Medulla oblongata (tissue), 1 donor: ENCODE results near the gene LRRC19.

ENCODE experiments used
- DNase-seq: peaks from one replicate; pipeline ENCODE4 v3.0.0-alpha.2; 2015; ENCODE audit errors: extremely low spot score

Gene LRRC19, protein sequence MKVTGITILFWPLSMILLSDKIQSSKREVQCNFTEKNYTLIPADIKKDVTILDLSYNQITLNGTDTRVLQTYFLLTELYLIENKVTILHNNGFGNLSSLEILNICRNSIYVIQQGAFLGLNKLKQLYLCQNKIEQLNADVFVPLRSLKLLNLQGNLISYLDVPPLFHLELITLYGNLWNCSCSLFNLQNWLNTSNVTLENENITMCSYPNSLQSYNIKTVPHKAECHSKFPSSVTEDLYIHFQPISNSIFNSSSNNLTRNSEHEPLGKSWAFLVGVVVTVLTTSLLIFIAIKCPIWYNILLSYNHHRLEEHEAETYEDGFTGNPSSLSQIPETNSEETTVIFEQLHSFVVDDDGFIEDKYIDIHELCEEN

DNA sequence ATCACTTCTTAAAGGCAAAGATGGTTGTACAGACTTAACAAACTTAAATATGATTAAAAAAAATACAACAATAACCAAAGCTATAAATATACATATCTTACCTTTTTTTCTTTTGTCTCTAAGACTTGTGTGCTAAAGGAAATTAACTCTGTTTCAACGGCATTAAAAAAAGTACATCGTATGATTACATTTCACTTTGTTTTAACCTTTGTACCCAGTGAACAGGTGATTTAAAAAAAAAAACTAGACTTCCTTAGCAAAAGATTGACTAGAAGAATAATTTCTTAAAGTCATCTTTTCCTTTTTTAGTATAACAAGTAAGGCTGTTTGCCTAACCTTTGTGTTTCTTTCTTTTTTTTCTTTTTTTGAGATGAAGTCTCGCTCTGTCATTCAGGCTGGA, at the start of gene LRRC19:
TSS of gene LRRC19 (minus strand) at position 182 of the 400 bp plus-strand sequence. CDS start 5,978 bp downstream, outside the sequence.
- DNase-seq, result no peak

- no peak for DNase-seq
Observed at GRCh38 chr9:27054841-27055240, 49.4 kb upstream of the LRRC19 start.

DNA sequence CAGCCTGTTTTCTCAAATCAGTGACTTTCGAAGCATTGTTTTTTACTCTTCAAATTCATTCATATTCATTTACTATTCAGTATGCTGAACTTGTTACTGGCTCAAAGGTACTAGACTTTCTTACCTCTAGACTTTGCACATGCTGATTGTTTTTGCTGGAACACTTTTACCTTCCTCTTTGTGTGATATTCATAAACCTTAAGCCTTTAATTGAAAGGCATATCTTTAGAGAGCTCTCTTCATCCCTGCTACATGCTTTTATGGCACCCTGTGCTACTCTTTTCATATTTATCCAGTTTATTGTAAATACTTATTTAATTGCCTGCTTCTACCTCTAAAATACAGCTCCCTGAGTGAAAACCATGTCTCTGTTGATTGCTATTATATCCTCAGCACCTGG, 48.7 kb upstream of the LRRC19 start:
- DNase-seq, result no peak

DNA sequence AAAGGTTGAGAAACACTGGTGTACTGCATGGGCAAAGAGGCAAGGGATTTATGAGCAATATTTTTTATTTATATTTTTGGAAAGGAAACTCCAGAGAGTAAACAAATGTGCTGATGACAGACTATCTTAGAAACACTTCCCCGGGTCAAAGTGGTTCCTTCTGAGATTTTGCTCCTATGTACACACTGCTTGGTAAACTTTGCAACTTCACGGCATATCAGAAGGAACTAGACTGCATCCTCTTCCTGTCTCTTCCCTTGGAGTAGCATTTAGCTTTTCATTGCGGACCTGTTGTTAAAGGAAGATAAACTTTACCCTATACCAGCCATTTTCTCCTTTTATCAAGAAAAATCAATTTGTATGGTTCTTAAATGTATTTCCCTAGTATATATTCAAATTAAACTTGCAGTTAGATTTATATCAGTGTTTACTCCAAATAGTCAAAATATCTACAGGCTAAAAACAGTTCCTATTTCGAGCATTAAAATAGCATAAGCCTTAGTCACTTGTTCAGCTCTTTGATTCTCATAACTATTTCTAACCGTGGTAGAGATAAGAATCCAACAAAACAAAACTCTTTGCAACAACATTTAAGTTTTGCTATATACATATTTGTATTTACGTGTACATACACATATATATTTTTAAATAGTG, 48.0 kb upstream of the LRRC19 start:
- peak; percentile 5 for DNase-seq

- DNase-seq, result peak; percentile 48
Observed at GRCh38 chr9:27047136-27047535, 41.7 kb upstream of the LRRC19 start.

DNA sequence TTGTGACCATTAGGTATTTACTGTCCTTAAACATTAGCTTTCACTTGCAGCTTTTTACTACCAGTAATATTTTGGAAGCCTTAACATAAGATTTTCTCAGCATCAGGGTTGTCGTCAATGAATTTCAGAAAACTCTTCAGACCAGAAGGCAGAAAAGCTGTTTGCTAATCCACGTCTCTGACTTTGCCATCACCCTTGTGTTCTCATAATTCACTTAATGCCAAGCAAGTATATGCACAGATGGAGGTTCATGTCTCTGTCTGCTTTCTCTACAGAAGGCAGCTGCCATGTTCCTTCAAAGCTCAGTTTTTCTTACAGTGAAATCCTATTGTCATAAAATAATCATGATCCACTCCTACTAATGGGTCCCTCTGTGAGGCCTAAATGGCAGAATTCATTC, 37.7 kb upstream of the LRRC19 start:
- DNase-seq, result no peak

DNA sequence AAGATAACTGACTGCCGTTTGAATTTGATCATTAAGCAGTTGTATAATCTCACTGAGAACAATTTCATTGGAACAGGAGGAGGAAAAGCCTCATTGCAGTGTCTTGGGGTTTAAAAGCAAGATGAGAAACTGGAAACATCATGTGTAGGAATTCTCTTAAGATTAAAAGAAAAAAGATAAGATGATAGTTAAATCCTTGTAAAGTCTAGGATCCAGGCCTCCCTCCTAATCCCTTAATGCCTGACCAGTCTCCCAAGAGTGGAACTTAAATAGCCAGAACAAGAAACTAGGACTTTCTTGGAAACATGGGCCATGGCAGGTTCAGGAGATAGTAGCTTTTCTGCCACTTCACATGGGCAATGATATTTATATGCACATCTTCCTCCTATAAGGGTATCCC, 37.0 kb upstream of the LRRC19 start:
- DNase-seq, result no peak

DNA sequence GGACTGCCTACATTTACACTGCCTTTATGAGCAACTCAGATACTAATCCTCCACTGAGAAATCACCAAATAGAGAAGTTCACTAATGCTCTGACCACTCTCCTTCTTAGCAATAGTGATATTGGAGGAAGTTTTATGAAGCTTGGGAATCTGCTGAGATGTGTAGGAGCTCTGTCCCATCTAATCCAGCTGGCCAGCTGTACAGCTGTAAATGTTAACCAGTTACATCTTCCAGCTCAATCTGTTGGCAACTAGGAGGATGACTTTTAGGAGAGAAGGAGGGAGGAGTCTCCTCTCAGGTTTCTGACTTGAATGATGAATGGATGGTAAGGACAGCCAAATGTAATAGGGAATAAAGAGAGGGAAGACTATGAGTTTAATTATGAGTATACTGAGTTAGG, 36.3 kb upstream of the LRRC19 start:
- DNase-seq, result no peak

GRCh38 chr9:27037499-27037898, 32.0 kb upstream of the LRRC19 start:
- no peak for DNase-seq

DNA sequence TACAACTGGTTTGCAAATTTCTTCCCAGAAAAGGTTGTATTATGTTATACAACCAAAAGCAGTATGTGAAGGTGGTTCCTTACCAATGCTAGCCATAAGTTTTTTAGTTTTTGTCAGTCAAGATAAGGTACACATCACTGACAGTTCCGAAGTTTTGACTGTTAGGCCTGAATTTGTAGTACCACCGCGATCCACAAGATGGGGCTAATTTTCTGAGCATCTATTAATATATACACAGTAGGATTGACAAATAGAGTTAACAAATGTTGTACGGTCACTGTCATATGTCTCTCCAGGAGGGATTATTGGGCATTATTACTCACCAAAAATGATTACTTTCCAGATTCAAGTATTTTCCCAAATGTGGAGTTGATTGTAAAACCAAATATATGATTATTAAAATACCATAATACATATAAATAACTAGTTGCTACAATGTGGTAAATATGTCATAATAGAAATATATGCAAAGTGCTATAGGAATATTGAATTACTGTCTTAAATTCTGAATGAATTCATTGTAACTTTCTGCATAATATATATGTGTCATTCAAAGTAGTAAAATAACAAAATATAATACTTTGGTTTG, 28.4 kb upstream of the LRRC19 start:
- peak; percentile 58 for DNase-seq

DNA sequence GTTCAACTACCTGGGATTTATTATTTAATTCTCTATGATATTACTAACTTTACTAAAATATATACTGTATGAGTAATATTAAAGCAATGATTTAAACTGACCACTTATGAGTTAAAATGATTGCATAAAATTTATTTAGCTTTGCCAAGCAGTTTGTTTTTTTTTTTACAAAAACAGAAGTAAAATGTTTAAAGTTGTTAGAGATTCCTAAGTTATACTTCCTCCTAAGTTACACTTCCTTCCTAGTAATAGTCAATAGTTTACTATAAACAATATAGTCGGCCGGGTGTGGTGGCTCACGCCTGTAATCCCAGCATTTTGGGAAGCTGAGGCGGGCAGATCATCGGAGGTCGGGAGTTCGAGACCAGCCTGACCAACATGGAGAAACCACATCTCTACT, 23.7 kb upstream of the LRRC19 start:
- DNase-seq, result no peak

- DNase-seq, result no peak
Observed at GRCh38 chr9:27022920-27023319, 17.4 kb upstream of the LRRC19 start.

GRCh38 chr9:27019589-27019988, 14.1 kb upstream of the LRRC19 start:
- no peak for DNase-seq

GRCh38 chr9:27003426-27004077, 1.9 kb downstream of the LRRC19 start:
- DNase-seq, result no peak

- no peak for DNase-seq
Observed at GRCh38 chr9:26995810-26996209, 9.7 kb downstream of the LRRC19 start.

GRCh38 chr9:26983340-26983739, 22.1 kb downstream of the LRRC19 start:
- DNase-seq, result no peak

GRCh38 chr9:26975728-26976707, 29.5 kb downstream of the LRRC19 start:
- peak; percentile 37 for DNase-seq

- DNase-seq, result no peak
Observed at GRCh38 chr9:26974927-26975326, 30.5 kb downstream of the LRRC19 start.

- no peak for DNase-seq
Observed at GRCh38 chr9:26973989-26974388, 31.5 kb downstream of the LRRC19 start.

- no peak for DNase-seq
Observed at GRCh38 chr9:26971721-26972120, 33.8 kb downstream of the LRRC19 start.

DNA sequence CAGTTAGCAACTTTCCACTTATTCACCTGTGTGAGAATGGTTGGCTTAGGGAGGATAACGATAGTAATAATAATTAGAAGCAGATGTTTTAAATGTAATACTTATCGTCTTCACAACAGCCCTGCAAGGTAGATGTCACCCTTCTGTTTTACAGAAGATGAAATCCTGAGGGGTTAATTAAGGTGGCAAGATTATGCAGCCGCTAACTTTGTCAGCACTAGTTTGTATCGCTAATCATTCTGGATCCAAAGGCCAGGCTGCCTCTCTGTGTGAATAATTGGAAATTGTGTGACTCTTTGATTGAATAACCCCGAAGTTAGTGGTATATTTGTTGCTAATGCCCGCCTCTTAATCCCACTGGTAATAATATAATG, 48.6 kb downstream of the LRRC19 start:
- no peak for DNase-seq
